HCT116 (cell line): ENCODE measurements around the gene CDH4. TPM values are rescaled to one million over a fixed set of nuclear protein-coding genes. Genes with fewer than 3 reads are reported as not detected.

ENCODE experiments used
- ATAC-seq: fragments of 200-7000 bp; cut with Tn5 transposase; 2 replicates; pipeline ENCODE4 v1.9.1; 2020; ENCODE audit warnings: mild to moderate bottlenecking, moderate library complexity
- BruUV-seq: library from RNA; stranded (reverse); fragments of 400-500 nt; replicated peaks from 2 replicates; lab custom pipeline; 2021; lab: Mats Ljungman, UMichigan
- CTCF ChIA-PET: fragments of 300-600 bp; sonication (Branson Sonifier 250); formaldehyde crosslinking; loops from one replicate; lab custom pipeline; 2021; ENCODE audit warnings: antibody characterized with exemption; lab: Charles Lee
- POLR2A ChIA-PET: fragments of 300-600, 350-600 bp; sonication (Branson Sonifier 250); formaldehyde crosslinking; loops from one replicate; lab custom pipeline; 2021; ENCODE audit warnings: antibody characterized with exemption; lab: Charles Lee
- RAD21 ChIA-PET, 2 experiments: fragments of 300-600 bp; sonication (Branson Sonifier 250); formaldehyde crosslinking; loops; one replicate each; lab custom pipeline; 2023; ENCODE audit warnings: low total read pairs in 2 of 2; ENCODE audit not compliant: uncharacterized antibody in 2 of 2, unreplicated experiment in 2 of 2, low non-redundant PET in 1 of 2; lab: Charles Lee
- DNase-seq: peaks from one replicate; pipeline ENCODE4 v3.0.0-alpha.2; 2010; ENCODE audit warnings: low read depth, low spot score
- H2AFZ ChIP-seq: fragments of 200-600 bp; shearing (Covaris generic), sonication (generic); 2 replicates; pipeline ENCODE4 v1.6.1; 2017; ENCODE audit warnings: low read depth, mixed run types, mixed read lengths, antibody characterized with exemption, low read length; ENCODE audit not compliant: poor library complexity, severe bottlenecking
- H3K27ac ChIP-seq: 2 replicates; pipeline ENCODE4 v1.5.1; 2012; ENCODE audit warnings: low read depth, low read length
- H3K27me3 ChIP-seq: fragments of 200-600 bp; sonication (generic); 2 replicates; pipeline ENCODE4 v1.6.1; 2016; ENCODE audit warnings: mixed run types, low read length, mixed read lengths; ENCODE audit not compliant: insufficient read depth
- H3K36me3 ChIP-seq, 2 experiments: fragments of 200-500 bp in 1 of 2; fragments of 200-600 bp in 1 of 2; sonication (Bioruptor generic) in 1 of 2; sonication (generic) in 1 of 2; 2 replicates each; pipeline versions ENCODE4 v1.5.1 to v1.6.1; 2014 to 2016; ENCODE audit warnings: low read length in 2 of 2, inconsistent platforms in 1 of 2, mixed read lengths in 1 of 2, mixed run types in 1 of 2; ENCODE audit not compliant: insufficient read depth in 2 of 2, control insufficient read depth in 1 of 2
- H3K4me1 ChIP-seq, 2 experiments: fragments of 200-600 bp in 1 of 2; sonication (generic) in 1 of 2; 2 replicates each; pipeline versions ENCODE4 v1.5.1 to v1.6.1; 2012 to 2017; ENCODE audit warnings: low read length in 2 of 2, inconsistent platforms in 1 of 2, mild to moderate bottlenecking in 1 of 2, mixed read lengths in 1 of 2, mixed run types in 1 of 2, moderate library complexity in 1 of 2; ENCODE audit not compliant: insufficient read depth in 2 of 2, control insufficient read depth in 1 of 2
- H3K4me2 ChIP-seq: fragments of 200-600 bp; sonication (generic); 2 replicates; pipeline ENCODE4 v1.6.1; 2017; ENCODE audit warnings: mixed run types, low read length, mixed read lengths
- H3K4me3 ChIP-seq, 2 experiments: fragments of 200-600 bp in 1 of 2; sonication (generic) in 1 of 2; replicated peaks in 1 of 2; 2 replicates each; pipeline ENCODE4 v1.5.1; 2011 to 2016; ENCODE audit warnings: low read length in 2 of 2, control low read depth in 1 of 2, low read depth in 1 of 2, mild to moderate bottlenecking in 1 of 2, mixed read lengths in 1 of 2, mixed run types in 1 of 2
- H3K79me2 ChIP-seq: fragments of 200-600 bp; sonication (generic); 2 replicates; pipeline ENCODE4 v1.6.1; 2017; ENCODE audit warnings: mild to moderate bottlenecking, mixed run types, low read length, moderate library complexity, mixed read lengths; ENCODE audit not compliant: insufficient read depth
- H3K9ac ChIP-seq: fragments of 200-600 bp; sonication (generic); 2 replicates; pipeline ENCODE4 v1.6.1; 2016; ENCODE audit warnings: low read length, mixed read lengths
- H3K9me2 ChIP-seq: fragments of 200-600 bp; sonication (generic), shearing (Covaris generic); 2 replicates; pipeline ENCODE4 v1.6.1; 2017; ENCODE audit warnings: mixed run types, mild to moderate bottlenecking, moderate library complexity; ENCODE audit not compliant: insufficient read depth
- H3K9me3 ChIP-seq, 2 experiments: fragments of 200-500 bp in 1 of 2; fragments of 200-600 bp in 1 of 2; sonication (Bioruptor generic) in 1 of 2; sonication (generic) in 1 of 2; 2 replicates each; pipeline ENCODE4 v1.6.1; 2014 to 2017; ENCODE audit warnings: low read length in 2 of 2, mixed read lengths in 2 of 2, inconsistent platforms in 1 of 2, low read depth in 1 of 2, mild to moderate bottlenecking in 1 of 2, mixed run types in 1 of 2, moderate library complexity in 1 of 2; ENCODE audit not compliant: control insufficient read depth in 1 of 2, insufficient read depth in 1 of 2
- H4K20me1 ChIP-seq: fragments of 200-600 bp; sonication (generic), shearing (Covaris generic); 2 replicates; pipeline ENCODE4 v1.6.1; 2017; ENCODE audit warnings: mixed run types, mild to moderate bottlenecking, moderate library complexity; ENCODE audit not compliant: insufficient read depth
- CBX3 ChIP-seq: IDR thresholded peaks from 2 replicates; pipeline ENCODE4 v1.6.1; 2012; ENCODE audit warnings: low read depth
- CTCF ChIP-seq, 3 experiments: fragments of 200-600 bp in 1 of 3; sonication (generic) in 1 of 3; IDR thresholded peaks in 2 of 3; conservative IDR thresholded peaks in 1 of 3; 2 replicates each; pipeline ENCODE4 v1.5.1; 2012 to 2017; ENCODE audit warnings: low read depth in 2 of 3, low read length in 2 of 3, antibody characterized with exemption in 1 of 3, borderline replicate concordance in 1 of 3, control low read depth in 1 of 3, mild to moderate bottlenecking in 1 of 3, mixed read lengths in 1 of 3, mixed run types in 1 of 3, moderate library complexity in 1 of 3; ENCODE audit not compliant: insufficient read depth in 1 of 3
- EGR1 ChIP-seq: IDR thresholded peaks from 2 replicates; pipeline ENCODE4 v1.6.1; 2012; ENCODE audit warnings: low read depth
- ELF1 ChIP-seq: IDR thresholded peaks from 2 replicates; pipeline ENCODE4 v1.6.1; 2012; ENCODE audit warnings: low read depth, borderline replicate concordance
- EZH2 ChIP-seq: fragments of 200-600 bp; sonication (generic); IDR thresholded peaks from 2 replicates; pipeline ENCODE4 v1.6.1; 2017; ENCODE audit warnings: antibody characterized with exemption, mixed run types
- JUND ChIP-seq: IDR thresholded peaks from 2 replicates; pipeline ENCODE4 v1.6.1; 2012
- MAX ChIP-seq: IDR thresholded peaks from 2 replicates; pipeline ENCODE4 v1.6.1; 2012
- POLR2AphosphoS5 ChIP-seq: IDR thresholded peaks from 2 replicates; pipeline ENCODE4 v1.6.1; 2011; ENCODE audit warnings: mild to moderate bottlenecking, low read depth, low read length, moderate library complexity
- RAD21 ChIP-seq: IDR thresholded peaks from 2 replicates; pipeline ENCODE4 v1.6.1; 2012; ENCODE audit warnings: low read depth, mild to moderate bottlenecking
- SIN3A ChIP-seq: IDR thresholded peaks from 2 replicates; pipeline ENCODE4 v1.6.1; 2012; ENCODE audit warnings: low read depth
- SP1 ChIP-seq: IDR thresholded peaks from 2 replicates; pipeline ENCODE4 v1.6.1; 2012; ENCODE audit warnings: low read depth
- SRF ChIP-seq: IDR thresholded peaks from 2 replicates; pipeline ENCODE4 v1.6.1; 2012; ENCODE audit warnings: low read depth
- TCF7L2 ChIP-seq: IDR thresholded peaks from 2 replicates; pipeline ENCODE4 v1.7.0; 2011; ENCODE audit warnings: borderline replicate concordance, inconsistent platforms; ENCODE audit not compliant: insufficient read depth, insufficient read length; ENCODE audit errors: extremely low read depth
- ZFX ChIP-seq: fragments of 450-650 bp; IDR thresholded peaks from 2 replicates; pipeline ENCODE4 v1.6.1; 2017
- ZNF274 ChIP-seq: fragments of 200-500 bp; sonication (Bioruptor generic); IDR thresholded peaks from 2 replicates; pipeline ENCODE4 v1.6.1; 2014; ENCODE audit warnings: mild to moderate bottlenecking, low read depth, low read length, inconsistent platforms
- intact Hi-C: fragments of 100-400 bp; cut with micrococcal nuclease; formaldehyde crosslinking; loops from 2 replicates; pipeline ENCODE4 v1.10.0; 2022
- total RNA-seq: library from RNA; stranded (reverse); gene quantifications from one replicate; pipeline ENCODE4 v1.2.1, GENCODE V29; 2021; ENCODE audit not compliant: unreplicated experiment
- TF ChIP-seq, protein P1 (sequence below): IDR thresholded peaks from 2 replicates; pipeline ENCODE4 v1.6.1; 2012; ENCODE audit warnings: low read depth

Gene CDH4
- total RNA-seq, 1 experiment from 2014 or later, result not detected

DNA sequence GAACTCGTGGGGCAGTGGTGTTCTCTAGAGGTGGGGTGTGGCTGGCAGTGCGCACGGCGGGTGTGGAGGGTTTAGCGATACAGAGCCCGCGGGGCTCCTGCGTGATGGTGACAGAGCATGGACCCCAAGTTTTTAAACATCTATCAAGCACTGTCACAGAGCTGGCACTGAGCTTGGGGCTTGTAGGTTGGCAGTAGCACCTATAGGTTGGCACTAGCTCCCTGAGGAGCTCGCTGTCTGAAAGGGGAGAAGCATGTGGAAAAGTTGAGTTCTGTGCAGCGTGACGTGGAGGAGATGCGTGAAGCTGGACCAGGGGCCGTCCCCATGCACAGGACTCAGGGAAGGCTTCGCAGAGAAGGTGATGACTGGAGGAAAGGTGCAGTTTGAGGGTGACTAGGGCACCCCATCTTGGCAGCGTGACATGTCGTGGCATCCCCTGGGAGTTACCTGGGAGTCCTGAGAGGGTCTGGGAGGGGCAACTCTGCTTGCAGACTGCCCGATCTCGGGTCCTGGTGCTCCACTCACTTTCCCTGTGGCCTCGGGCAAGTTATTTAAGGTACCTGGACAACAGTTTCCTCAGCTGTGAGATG lies 122.0 kb downstream of the CDH4 start:
- ATAC-seq (no peak), DNase-seq (no peak)
- Histone ChIP-seq H3K27me3 (no peaks in the 10 kb centered on the region), H3K4me2 (no peak overlapping the region), H4K20me1 (no peaks in the 10 kb centered on the region), H3K9me2 (no peaks in the 10 kb centered on the region), H3K27ac (no peak overlapping the region), H3K4me3 (no peak overlapping the region), H3K9ac (no peak overlapping the region), H3K79me2 (no peaks in the 10 kb centered on the region), H2AFZ (no peak overlapping the region), H3K9me3 (peaks cover 4 to 43% of the 10 kb centered on the region in 2 experiments; a peak in 2 of 4 replicates), H3K4me1 (no peaks in the 10 kb centered on the region), H3K36me3 (no peaks in the 10 kb centered on the region)
- no TSS peak for BruUV-seq
- POLR2A ChIA-PET, result no interaction called here
- CTCF ChIA-PET, result no interaction called here
- TF ChIP-seq ZNF274 (no peak), SP1 (no peak), SRF (no peak), EZH2 (no peak), ELF1 (no peak), MAX (no peak), SIN3A (no peak), RAD21 (no peak), JUND (no peak), CTCF (IDR thresholded peaks at IDR 0.05 in 2 of 3, conservative IDR thresholded peaks at IDR 0.05 in 1 of 3; ENCODE audit: borderline replicate concordance in 1 of 3, insufficient read depth in 1 of 3, low read depth in 2 of 3, low read length in 2 of 3) (no peak), CBX3 (no peak), TCF7L2 (no peak), POLR2AphosphoS5 (no peak), EGR1 (no peak), ZFX (no peak)
- TF ChIP-seq, protein P1, sequence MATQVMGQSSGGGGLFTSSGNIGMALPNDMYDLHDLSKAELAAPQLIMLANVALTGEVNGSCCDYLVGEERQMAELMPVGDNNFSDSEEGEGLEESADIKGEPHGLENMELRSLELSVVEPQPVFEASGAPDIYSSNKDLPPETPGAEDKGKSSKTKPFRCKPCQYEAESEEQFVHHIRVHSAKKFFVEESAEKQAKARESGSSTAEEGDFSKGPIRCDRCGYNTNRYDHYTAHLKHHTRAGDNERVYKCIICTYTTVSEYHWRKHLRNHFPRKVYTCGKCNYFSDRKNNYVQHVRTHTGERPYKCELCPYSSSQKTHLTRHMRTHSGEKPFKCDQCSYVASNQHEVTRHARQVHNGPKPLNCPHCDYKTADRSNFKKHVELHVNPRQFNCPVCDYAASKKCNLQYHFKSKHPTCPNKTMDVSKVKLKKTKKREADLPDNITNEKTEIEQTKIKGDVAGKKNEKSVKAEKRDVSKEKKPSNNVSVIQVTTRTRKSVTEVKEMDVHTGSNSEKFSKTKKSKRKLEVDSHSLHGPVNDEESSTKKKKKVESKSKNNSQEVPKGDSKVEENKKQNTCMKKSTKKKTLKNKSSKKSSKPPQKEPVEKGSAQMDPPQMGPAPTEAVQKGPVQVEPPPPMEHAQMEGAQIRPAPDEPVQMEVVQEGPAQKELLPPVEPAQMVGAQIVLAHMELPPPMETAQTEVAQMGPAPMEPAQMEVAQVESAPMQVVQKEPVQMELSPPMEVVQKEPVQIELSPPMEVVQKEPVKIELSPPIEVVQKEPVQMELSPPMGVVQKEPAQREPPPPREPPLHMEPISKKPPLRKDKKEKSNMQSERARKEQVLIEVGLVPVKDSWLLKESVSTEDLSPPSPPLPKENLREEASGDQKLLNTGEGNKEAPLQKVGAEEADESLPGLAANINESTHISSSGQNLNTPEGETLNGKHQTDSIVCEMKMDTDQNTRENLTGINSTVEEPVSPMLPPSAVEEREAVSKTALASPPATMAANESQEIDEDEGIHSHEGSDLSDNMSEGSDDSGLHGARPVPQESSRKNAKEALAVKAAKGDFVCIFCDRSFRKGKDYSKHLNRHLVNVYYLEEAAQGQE, result no peak
- RAD21 ChIA-PET, result no interaction called here
- intact Hi-C loops, result no loop called here
